Lung microvascular endothelial cell (primary cell): ENCODE measurements around the gene DYNLRB1. TPM values are rescaled to one million over a fixed set of nuclear protein-coding genes. Genes with fewer than 3 reads are reported as not detected.
"Not testable (repeated sequence)": the region's sequence is repeated elsewhere in the genome, so short reads cannot be mapped to it uniquely, and the experiment has no call there.

Experiments used
- DNase-seq, 2 donors: peaks; one replicate each; pipeline versions ENCODE4 v3.0.0 to v3.0.0-alpha.2; 2010; ENCODE audit warnings: low read depth in 2 of 2
- total RNA-seq: library from RNA; depleted of rRNA; stranded (reverse); fragments of >200 nt; gene quantifications from 2 replicates; pipeline ENCODE4 v1.2.1, GENCODE V29; 2014

DYNLRB1 gene
- total RNA-seq = 48.8 and 85.9 TPM in 2 replicates

DNA sequence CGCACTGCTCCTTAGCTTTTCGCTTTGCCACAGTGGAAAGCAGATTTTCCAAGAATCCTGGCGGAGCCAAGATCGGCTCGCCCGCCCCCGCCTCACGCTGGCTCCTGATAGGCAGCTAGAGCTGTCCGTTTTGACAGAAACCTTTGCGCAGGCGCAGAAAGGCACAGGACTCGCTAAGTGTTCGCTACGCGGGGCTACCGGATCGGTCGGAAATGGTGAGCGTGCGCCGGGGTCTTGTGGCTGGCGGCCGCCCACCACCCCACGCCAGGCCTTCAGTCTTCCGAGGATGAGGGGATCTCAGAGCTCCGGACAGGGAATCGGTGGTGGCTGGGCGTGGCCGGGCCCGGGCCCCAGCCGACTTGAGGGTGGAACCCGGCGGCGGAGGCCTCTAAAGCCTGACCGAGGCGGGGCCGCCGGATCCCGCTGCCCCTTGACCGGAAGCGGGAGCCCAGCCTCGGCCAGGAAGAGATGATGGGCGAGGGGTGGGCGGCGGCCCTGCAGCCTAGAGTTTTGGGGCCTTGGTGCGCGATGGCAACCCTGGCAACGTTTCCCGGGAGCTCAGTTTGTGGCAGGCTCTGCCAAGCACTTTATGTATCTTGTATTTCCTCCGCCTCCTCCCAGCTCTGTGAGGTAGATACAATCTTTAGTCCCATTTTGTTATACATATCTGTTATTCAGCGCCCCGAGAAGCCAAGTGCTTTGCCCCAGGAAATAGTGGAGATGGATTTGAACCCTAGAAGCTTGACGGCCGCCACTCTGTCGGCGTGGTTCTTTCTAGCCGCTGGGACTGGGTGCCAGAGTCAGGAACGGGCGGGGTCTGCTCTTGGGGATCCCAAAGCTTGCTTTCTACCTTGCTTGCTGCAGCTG is at the start of gene DYNLRB1:
Gene DYNLRB1, plus strand, starts transcription at position 176 of the 867 bp plus-strand sequence. Its CDS starts 37 bp downstream, at position 213.
- peak; percentile 97 to 98 for DNase-seq

DNA sequence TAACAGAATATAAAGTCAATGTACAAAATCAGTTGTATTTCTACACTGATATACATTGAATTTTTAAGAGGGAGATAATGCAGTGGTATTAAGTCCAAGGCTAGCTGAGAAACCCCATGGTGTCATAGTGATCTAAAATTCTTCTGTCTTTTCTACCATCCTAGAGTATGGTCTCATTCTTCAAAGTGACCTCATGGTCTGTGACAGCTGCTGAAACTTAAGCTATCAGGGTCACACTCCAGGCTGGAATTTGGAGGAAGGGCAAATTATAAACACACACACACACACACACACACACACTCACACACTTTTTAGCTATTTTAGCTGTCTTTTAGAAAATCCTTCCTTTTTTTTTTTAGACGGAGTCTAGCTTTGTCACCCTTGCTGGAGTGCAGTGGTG is 47.3 kb upstream of the DYNLRB1 start:
- DNase-seq = no peak

DNA sequence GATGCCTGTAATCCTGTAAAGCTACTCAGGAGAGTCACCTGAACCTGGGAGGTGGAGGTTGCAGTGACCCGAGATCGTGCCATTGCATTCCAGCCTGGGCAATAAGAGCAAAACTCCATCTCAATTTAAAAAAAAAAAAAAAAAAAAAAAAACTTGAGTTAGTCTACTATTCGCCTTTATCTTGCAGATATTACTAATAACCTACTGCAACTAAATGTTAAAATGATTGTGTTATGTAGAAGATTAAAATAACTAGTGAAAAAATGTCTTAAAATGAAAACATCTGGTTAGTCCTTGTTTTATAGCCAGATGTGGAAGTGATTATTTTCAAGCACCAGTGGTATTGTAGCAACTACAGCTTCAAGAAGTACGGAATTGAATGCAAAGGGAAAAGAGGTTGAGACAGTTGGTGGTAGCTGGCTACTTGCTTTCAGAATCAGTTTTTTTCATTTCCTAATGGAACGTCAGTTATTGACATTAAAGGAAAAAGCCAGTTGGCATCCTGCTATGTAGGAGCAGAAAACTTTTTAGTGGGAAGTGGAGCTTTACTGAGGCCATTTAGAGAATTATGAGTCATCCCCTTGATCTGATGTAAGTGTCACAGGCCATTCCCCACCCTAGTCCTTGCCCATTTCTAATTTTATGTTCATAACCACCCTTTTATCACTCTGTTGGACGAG is 43.8 kb upstream of the DYNLRB1 start:
- peak; percentile 26 to 75 for DNase-seq

DNA sequence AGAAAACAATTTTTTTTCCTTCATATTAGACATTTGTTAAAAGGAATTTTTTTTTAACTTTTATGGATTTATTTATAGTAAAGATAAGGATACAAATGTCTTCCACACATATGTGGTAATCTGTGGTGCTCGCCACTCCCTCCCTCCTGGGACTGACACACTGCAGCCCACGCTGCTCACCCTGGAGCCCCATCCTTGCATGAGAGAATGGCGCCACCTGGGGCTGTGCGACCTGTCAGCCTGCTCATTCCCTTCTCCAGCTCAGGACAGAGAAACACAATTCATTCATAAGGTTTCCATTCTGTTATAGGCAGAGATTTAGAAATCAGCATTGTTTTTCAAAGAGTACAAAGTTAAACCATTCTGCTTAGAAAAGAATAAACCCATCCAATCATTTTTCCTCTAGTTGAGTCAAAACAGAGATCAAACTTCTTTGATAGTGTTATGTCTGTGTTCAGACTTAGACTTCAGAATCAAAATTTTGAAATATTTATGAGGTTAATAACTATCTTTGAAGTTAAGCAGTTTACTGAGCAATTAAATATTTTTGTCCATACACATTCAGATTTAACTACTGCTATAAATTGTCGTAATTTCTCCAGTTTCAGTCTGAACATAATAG is 42.8 kb upstream of the DYNLRB1 start:
- DNase-seq = peak; percentile 43 to 68

DNA sequence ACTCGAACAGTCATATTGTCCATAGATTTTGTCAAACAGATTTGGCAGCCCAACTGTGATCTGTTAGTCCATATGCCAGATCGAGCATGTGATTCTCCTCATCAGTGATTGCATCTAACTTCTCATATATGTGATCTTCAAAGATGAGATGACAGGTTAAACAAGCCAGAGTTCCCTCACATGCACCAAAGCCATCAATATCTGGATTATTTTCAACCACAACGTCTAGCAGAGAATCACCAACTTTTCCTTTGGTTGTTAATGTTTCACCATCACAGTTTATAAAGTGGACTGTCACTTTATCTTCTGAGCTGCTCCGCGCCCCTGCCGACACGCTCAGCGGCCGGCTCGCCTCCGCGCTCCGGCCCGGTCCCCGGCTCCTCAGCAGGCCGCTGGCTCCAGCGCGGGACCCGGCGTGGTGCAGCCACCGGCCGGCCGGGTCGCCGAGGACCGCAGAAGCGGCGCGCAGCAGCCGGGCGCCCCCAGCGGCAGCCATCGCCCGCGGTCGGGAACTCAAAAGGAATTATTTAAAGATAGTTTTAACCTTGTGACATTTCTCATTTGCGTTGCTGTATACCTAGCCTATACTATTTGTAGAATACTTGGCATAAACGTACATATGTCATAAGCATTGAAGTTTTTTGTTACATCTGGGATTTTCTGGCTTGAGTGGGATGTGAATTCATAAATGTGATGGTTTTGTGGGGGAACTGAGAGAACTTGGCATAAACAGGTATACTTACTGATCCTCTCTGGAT is 40.1 kb upstream of the DYNLRB1 start:
- peak; percentile 33 to 63 for DNase-seq

DNA sequence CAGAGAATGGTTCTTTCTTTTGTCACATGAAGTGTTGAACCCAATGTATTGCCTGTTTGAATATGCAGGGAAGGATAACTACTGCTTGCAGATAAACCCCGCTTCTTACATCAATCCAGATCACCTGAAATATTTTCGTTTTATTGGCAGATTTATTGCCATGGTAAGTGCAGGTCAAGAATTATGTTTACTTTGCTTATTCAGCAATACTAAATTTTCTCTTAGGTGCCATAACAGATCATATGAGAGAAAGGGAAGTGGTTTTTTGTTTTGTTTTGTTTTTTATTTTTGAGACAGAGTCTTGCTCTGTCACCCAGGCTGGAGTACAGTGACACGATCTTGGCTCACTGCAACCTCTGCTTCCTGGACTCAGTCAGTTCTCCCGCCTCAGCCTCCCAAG is 36.6 kb upstream of the DYNLRB1 start:
- DNase-seq = no peak

- DNase-seq = not testable (repeated sequence)
Measured at GRCh38 chr20:34482154-34482553, 34.1 kb upstream of the DYNLRB1 start.

DNA sequence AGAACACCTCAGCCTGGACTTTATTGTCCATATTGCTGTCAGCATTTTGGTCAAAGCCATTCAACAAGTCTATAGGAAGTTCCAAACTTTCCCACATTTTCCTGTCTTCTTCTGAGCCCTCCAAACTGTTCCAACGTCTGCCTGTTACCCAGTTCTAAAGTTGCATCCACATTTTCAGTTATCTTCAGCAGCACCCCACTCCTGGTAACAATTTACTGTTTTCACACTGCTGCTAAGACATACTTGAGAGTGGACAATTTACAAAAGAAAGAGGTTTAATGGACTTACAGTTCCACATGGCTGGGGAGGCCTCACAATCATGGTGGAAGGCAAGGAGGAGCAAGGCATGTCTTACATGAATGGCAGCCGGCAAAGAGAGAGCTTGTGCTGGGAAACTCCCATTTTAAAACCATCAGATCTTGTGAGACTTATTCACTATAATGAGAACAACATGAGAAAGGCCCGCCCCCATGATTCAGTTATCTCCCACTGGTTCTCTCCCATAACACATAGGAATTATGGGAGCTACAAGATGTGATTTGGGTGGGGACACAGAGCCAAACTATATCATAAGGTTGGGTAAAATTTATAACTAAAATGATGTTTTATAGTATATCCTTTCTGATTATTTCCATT is 32.5 kb upstream of the DYNLRB1 start:
- DNase-seq = not testable (repeated sequence)

DNA sequence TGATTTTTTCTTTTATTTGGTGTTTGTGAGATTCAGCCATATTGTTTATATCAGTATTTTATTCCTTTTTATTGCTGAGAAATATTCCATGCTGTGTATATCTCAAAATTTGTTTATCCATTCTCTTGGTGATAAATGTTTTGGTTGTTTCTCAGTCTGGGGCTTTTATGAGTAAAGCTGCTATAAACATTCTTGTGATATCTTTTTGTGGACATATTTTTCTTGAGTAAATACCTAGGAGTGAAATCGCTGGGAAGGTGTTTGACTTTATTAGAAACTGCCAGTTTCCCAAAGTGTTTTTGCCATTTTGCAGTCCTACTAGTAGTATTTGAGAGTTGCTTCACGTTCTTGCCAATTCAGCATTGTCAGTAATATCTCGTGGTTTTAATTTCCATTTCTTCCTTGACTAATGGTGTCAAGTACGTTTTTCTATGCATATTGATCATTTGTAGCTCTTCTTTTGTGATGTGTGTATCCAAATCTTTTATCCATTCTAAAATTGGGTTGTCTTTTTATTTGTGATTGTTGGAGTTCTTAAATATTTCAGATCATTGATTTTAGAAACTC is 31.1 kb upstream of the DYNLRB1 start:
- DNase-seq = no peak

- no peak for DNase-seq
Measured at GRCh38 chr20:34491226-34491931, 24.8 kb upstream of the DYNLRB1 start.

GRCh38 chr20:34491932-34492509 is 24.2 kb upstream of the DYNLRB1 start:
- DNase-seq = no peak

DNA sequence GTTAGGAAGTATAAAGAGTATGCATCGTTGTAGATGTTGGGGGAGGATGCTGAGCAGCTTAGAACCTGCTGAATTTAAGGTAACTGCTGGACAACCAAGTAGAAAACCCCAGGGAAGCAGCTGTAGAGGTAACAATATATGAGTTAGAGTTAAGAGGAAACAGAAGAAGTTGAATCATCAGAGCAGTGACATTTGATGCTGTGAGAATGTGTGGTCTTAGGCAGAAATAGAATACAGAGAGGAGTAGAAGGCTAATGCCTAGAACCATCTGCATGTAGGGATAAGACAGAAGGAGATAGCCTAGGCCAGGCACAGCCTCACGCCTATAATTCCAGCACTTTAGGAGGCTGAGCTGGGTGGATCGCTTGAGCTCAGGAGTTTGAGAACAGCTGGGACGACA is 22.6 kb upstream of the DYNLRB1 start:
- peak in 1 of 2 donors; percentile 47 for DNase-seq

DNA sequence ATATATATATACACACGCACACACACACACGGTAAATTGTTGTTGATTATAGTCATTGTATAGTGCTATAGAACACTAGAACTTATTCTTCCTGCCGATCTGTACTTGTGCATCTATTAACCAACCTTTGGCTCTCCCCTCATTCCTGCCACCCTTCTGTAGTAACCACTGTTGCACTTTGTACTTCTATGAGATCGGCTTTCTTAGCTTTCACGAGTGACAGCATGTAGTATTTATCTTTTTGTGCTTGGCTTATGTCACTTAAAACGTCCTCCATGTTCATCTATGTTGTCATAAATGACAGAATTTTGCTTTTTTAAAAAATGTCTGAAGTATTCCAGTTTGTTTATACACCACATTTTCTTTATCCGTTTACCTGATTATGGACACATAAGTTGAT is 20.9 kb upstream of the DYNLRB1 start:
- DNase-seq = no peak

DNA sequence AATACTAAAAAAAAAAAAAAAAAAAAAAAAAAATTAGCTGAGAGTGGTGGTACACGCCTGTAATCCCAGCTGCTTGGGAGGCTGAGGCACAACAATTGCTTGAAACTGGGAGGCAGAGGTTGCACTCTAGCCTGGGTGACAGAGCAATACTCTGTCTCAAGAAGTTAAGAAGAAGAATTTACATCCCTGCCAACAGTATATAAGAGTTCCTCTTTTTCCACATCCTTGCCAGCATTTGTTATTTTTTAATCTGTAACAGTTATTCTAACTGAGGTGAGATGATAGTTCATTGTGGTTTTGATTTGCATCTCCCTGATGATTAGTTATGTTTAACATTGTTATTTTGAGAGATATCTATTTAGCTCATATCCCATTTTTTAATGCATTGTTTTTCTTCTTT is 20.3 kb upstream of the DYNLRB1 start:
- DNase-seq = no peak

DNA sequence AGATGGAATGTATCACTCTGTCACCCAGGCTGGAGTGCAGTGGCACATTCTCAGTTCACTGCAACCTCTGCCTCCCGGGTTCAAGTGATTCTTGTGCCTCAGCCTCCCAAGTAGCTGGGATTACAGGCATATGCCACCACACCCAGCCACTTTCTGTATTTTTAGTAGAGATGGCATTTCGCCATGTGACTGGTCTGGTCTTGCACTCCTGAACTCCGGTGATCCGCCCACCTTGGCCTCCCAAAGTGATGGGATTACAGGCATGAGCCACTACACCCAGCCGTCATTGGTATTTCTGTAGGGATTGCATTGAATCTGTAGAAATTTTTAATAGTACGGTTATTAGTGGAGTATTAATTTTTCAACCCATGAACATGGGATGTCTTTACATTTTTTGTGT is 18.6 kb upstream of the DYNLRB1 start:
- DNase-seq = not testable (repeated sequence)

DNA sequence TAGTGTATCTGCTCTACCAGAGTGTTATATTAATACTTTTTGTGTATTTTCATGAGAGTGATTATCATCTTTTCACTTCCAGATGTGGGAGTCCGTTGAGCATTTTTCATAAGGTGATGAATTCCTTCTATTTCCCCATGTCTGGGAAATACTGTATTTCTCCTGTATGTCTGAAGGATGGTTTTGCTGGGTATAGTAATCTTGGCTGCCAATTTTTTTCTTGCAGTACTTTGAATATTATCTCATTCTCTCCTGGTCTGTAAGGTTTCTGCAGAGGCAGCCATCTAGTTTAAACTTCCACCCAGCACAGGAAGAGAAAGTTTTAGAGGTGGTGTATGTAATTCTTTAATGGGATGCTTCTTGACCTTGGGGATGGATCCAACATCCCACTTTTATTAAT is 15.4 kb upstream of the DYNLRB1 start:
- no peak for DNase-seq

DNA sequence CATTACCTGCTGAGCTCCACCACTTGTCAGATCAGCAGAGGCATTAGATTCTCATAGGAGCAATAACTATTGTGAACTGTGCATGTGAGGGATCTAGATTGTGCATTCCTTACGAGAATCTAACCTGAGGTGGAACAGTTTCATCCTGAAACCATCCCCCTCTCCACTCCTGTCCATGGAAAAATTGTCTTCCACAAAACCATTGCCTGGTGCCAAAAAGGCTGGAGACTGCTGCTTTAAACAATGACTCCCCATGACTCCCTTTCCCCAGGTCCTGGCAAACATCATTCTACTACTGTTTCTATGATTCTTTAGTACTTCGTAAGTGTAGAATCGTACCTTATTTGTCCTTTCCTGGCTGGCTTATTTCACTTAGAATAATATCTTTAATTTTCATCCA is 9.7 kb upstream of the DYNLRB1 start:
- DNase-seq = peak in 1 of 2 donors; percentile 24

DNA sequence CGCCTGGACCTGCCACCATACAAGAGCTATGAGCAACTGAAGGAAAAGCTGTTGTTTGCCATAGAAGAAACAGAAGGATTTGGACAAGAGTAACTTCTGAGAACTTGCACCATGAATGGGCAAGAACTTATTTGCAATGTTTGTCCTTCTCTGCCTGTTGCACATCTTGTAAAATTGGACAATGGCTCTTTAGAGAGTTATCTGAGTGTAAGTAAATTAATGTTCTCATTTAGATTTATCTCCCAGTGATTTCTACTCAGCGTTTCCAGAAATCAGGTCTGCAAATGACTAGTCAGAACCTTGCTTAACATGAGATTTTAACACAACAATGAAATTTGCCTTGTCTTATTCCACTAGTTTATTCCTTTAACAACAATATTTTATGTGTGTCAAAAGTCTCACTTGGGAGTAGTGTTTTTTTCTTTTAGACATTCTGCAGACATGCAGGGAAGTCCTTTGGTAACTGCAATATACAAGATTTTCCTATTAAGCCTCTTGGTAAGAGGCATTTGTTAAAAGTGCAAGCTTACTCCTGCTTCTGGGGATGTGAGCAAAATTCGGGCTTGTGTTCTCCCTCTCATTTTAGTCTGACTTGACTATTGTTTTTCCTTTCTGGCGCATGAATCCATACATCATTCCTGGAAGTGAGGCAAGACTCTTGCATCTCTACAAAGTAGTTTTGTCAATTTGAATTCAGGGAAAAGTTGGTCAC is 8.4 kb upstream of the DYNLRB1 start:
- no peak for DNase-seq

- no peak for DNase-seq
Measured at GRCh38 chr20:34510575-34510974, 5.6 kb upstream of the DYNLRB1 start.
